ENCODE data around the gene DOCK4. TPM values are rescaled to one million over a fixed set of nuclear protein-coding genes. Genes with fewer than 3 reads are reported as not detected.
A peak's percentile ranks its signal among the peaks of the same experiment; 100 is the strongest.

The DOCK4 gene
- total RNA-seq, 1 donor from 2014 or later: 100 TPM

- DNase-seq (peak; percentile 65), ATAC-seq (peak; percentile 88)
- no peak for TF ChIP-seq CTCF (IDR thresholded peaks at IDR 0.05)
- Histone ChIP-seq H3K4me1 (peaks cover 44% of the 10 kb centered on the region), H3K9me3 (no peaks in the 10 kb centered on the region), H3K27me3 (no peaks in the 10 kb centered on the region), H3K36me3 (no peaks in the 10 kb centered on the region), H3K27ac (peak overlapping the region; percentile 4), H3K4me3 (no peak overlapping the region)
- intact Hi-C loops (cut with DNase I): no loop called here
Observed at GRCh38 chr7:112162142-112162766, 43.9 kb downstream of the DOCK4 start.

- TF ChIP-seq CTCF (IDR thresholded peaks at IDR 0.05): no peak
- H3K4me1 ChIP-seq: peaks cover 44% of the 10 kb centered on the region
- intact Hi-C loops (cut with DNase I): no loop called here
- no peaks in the 10 kb centered on the region for H3K9me3 ChIP-seq
- H3K27ac ChIP-seq: peak overlapping the region; percentile 56
- H3K4me3 ChIP-seq: no peak overlapping the region
- H3K27me3 ChIP-seq: no peaks in the 10 kb centered on the region
- ATAC-seq (no peak), DNase-seq (no peak)
- no peaks in the 10 kb centered on the region for H3K36me3 ChIP-seq
Observed at GRCh38 chr7:112161253-112162141, 44.7 kb downstream of the DOCK4 start.

GRCh38 chr7:112160771-112161150 is 45.4 kb downstream of the DOCK4 start:
- DNase-seq (no peak), ATAC-seq (peak; percentile 5)
- intact Hi-C loops (cut with DNase I): no loop called here
- Histone ChIP-seq H3K36me3 (no peaks in the 10 kb centered on the region), H3K4me1 (peaks cover 41% of the 10 kb centered on the region), H3K4me3 (no peak overlapping the region), H3K9me3 (no peaks in the 10 kb centered on the region), H3K27ac (peak overlapping the region; percentile 56), H3K27me3 (no peaks in the 10 kb centered on the region)
- TF ChIP-seq CTCF (IDR thresholded peaks at IDR 0.05): no peak

GRCh38 chr7:112160130-112160770 is 45.9 kb downstream of the DOCK4 start:
- TF ChIP-seq CTCF (IDR thresholded peaks at IDR 0.05): no peak

GRCh38 chr7:112159351-112159750 is 46.8 kb downstream of the DOCK4 start:
- no peak for TF ChIP-seq CTCF (IDR thresholded peaks at IDR 0.05)
- Histone ChIP-seq H3K9me3 (no peaks in the 10 kb centered on the region), H3K36me3 (no peaks in the 10 kb centered on the region), H3K27me3 (no peaks in the 10 kb centered on the region), H3K27ac (peak overlapping the region; percentile 25), H3K4me1 (peaks cover 34% of the 10 kb centered on the region), H3K4me3 (no peak overlapping the region)
- DNase-seq (no peak), ATAC-seq (peak; percentile 46)
- intact Hi-C loops (cut with DNase I): no loop called here

More at GRCh38 chr7:112160130-112160770, 45.9 kb downstream of the DOCK4 start:
- Histone ChIP-seq H3K27ac (peak overlapping the region; percentile 56), H3K27me3 (no peaks in the 10 kb centered on the region), H3K36me3 (no peaks in the 10 kb centered on the region), H3K9me3 (no peaks in the 10 kb centered on the region), H3K4me1 (peaks cover 38% of the 10 kb centered on the region), H3K4me3 (no peak overlapping the region)
- DNase-seq (no peak), ATAC-seq (peak; percentile 45)
- intact Hi-C loops (cut with DNase I): no loop called here

Measured in upper lobe of right lung (tissue), 1 donor.